ENCODE measurements around the gene PFKM.

The PFKM gene

DNA sequence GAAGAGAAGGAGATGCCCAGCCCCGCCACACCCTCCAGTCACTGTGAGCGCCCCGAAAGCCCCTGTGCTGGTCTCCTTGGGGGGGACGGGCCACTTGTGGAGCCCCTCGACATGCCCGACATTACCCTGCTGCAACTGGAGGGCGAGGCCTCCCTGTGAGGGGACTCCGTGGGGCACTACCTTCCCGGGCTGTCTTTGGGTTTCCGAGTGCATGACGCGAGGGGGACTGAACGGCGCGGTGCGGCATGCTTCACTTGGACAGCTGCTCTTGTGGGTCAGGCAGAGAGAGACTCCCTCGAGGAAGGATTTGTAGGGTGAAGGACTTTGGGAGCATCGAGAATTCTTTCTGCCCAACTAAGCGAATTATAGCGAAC lies 65.4 kb downstream of the PFKM start:
- no peak for ATAC-seq
- H3K27ac Mint-ChIP-seq: no peak overlapping the region
- H3K27me3 Mint-ChIP-seq: peaks cover 53% of the 10 kb centered on the region
- H3K9me3 Mint-ChIP-seq: no peaks in the 10 kb centered on the region
- DNase-seq: no peak
- peaks cover 32% of the 10 kb centered on the region for H3K4me1 Mint-ChIP-seq
- peak overlapping the region; percentile 91 for H3K4me3 Mint-ChIP-seq

DNA sequence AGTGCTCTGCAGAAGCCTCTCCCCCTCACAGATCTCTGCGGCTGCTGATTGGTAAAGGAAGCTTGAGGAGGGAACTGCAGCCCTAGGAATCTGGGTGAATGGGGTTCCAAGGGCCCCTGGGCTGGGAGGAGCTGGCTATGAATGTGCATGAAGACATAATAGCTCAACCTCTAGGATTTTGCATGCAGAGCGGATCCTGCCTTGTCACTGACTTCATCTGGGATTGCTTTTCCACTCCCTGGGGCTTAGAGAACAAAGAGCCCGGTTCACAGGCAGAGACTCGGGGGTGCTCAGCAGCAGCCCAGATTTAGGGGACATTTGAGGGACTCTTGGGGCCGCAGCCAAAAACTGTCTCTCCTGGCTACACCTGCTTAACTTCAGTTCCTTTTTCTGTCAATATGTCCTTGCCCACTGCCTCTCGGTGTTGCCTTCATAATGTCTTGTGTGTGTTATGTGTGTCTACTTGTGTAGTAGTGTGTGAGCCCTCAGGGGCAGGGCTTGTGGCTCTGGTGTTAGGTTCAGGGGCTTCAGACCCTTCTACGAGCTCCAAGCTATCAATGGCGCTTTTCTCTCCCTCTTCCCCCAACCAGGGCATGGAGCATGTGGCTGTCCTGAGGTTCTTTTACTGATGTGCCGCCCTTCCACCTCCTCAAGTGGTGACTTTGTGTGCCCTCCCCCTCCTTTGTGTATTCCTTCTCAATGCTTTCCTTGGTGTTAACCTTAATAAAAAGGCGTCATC lies 66.2 kb downstream of the PFKM start:
- no peaks in the 10 kb centered on the region for H3K9me3 Mint-ChIP-seq
- DNase-seq: no peak
- peaks cover 38% of the 10 kb centered on the region for H3K4me1 Mint-ChIP-seq
- H3K4me3 Mint-ChIP-seq: no peak overlapping the region
- no peak for ATAC-seq
- H3K27ac Mint-ChIP-seq: no peak overlapping the region
- peaks cover 60% of the 10 kb centered on the region for H3K27me3 Mint-ChIP-seq

DNA sequence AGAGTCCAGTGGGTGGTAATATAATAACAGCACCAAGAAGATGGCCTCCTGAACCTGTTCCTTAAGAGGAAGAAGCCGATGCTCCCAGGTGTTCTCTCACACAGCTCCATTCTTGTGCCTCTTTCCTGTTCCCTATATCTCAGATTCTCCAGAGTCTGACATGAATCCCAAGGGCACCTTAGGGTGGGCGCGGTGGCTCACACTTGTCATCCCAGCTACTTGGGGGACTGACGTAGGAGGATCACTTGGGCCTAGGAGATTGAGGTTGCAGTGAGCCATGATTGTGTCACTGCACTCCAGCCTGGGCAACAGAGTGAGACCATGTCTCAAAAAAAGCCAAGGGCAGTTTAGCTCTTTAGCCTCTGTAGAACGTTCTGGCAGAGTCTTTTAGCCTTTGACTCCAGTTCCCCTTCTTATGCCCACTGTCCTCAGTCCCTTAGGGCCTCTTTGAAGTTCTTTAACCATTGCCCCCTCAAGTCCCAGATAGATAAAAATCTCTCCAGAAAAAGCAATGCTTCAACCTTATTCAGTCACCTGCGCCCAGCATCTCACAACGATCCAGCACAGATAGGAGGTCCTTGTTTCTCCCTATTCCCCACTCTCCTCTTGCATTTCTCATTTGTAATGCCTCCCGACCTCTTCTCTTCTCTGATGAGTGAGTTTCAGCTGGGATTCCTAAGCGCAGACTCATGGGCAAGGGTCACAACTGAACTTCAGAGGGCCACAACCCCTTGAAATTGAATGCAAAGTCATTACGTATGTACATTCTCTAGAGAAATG lies 68.9 kb downstream of the PFKM start:
- H3K27me3 Mint-ChIP-seq: peaks cover 47% of the 10 kb centered on the region
- H3K27ac Mint-ChIP-seq: peak overlapping the region in 1 of 2 donors; percentile 92
- ATAC-seq (no peak), DNase-seq (no peak)
- H3K4me1 Mint-ChIP-seq: peaks cover 31% of the 10 kb centered on the region
- H3K4me3 Mint-ChIP-seq: no peak overlapping the region
- H3K9me3 Mint-ChIP-seq: no peaks in the 10 kb centered on the region

DNA sequence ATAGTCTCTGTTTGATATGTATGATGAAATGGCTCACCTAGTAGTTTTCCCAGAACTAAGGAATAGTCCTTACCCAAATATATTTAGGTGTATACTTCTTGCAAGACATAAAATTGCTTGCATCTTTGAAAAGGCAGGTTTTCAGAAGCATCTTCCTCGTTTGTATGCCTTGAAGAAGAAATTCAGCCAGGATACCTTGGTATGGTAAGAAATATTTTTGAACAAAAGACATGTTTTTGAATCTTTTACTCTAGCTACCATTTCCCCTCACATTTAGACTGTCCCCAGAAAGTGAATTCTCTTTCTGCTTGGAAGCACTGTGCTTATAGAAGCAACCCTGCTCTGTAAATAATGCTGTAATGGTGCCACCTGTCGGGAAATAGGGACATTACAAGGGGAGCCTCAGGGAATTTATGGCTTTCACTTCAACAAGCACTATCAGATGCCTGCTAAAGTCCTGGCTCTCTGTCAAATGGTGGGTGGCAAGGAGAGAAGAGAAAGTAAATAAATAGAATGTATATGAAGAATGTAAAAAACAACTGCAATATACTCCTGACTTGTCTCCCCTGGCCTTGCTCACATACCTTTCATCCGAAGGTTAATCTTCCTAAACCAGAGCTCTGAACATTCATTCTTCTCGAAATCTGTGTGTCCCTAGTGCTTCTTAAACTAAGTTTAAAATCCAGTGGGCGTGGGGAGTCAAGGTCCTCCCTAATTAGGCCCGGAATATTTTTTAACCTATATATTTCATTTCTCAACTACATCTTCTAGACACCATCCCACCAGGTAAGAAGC lies 70.4 kb downstream of the PFKM start:
- peaks cover 51% of the 10 kb centered on the region for H3K27me3 Mint-ChIP-seq
- no peaks in the 10 kb centered on the region for H3K9me3 Mint-ChIP-seq
- H3K27ac Mint-ChIP-seq: no peak overlapping the region
- ATAC-seq: peak; percentile 66
- H3K4me3 Mint-ChIP-seq: no peak overlapping the region
- DNase-seq: peak; percentile 64
- H3K4me1 Mint-ChIP-seq: peaks cover 29% of the 10 kb centered on the region

DNA sequence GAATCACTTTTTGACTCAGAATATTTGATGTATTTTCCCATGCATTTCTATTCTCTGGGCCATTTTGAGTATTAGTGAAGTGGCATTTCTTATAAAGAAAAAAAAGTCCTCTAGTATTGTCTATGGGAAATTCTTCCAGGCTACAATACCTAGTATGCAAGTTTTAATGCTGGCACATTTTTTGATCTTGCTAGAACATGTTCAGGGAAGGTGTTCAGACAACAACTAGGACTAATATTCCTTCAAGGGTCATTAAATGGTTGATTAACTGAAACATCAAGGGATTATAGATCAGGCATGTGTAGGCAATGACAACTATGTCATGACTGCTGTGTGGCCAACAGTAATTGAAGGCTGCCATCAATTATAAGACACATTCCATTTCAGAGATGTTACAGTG lies 71.9 kb downstream of the PFKM start:
- Mint-ChIP-seq H3K9me3 (no peaks in the 10 kb centered on the region), H3K4me3 (no peak overlapping the region), H3K27me3 (peaks cover 43% of the 10 kb centered on the region), H3K27ac (no peak overlapping the region), H3K4me1 (peaks cover 16% of the 10 kb centered on the region)
- no peak for DNase-seq
- no peak for ATAC-seq

DNA sequence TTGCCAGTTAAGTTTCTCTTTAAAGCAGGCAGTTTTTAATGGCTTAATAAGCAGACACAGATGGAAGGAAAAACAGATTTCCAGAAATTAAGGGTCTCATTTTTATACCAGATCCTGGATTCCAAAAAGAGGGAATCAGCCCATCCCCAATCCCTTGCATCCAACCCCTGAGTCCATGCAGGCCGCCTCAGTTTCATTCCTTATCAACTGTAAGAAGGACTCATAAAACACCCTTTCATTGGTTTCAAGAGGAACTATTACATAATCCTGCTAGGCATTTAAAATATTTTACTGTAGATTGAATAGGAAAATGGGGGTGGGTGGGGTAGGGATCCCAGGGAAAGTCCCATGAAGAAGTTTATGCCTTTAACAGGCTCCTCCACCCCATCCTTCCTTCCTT lies 73.7 kb downstream of the PFKM start:
- ATAC-seq (no peak), DNase-seq (no peak)
- Mint-ChIP-seq H3K9me3 (no peaks in the 10 kb centered on the region), H3K4me1 (peaks cover 11% of the 10 kb centered on the region), H3K27ac (peak overlapping the region in 1 of 2 donors; percentile 65), H3K27me3 (peaks cover 30% of the 10 kb centered on the region), H3K4me3 (no peak overlapping the region)

DNA sequence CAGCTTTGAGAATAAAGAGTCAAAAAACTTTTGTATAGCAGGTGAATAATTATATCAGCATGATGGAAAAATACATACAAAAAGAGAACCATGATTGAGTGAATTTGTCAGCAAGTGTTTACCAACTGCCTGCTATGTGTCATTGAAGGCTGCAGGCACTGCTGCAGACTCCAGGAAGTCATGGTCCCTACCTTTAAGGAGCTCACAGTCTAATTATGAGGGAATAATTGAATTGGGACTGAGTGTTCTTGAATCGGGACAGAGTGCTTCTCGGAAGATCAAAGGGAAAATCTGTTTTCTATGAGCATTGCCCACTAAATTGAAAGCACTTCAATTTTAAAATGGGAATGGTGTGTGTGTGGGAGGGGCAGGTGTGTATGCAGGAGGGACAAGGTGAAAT lies 74.5 kb downstream of the PFKM start:
- Mint-ChIP-seq H3K9me3 (no peaks in the 10 kb centered on the region), H3K27me3 (peaks cover 30% of the 10 kb centered on the region), H3K4me3 (no peak overlapping the region), H3K4me1 (peaks cover 11% of the 10 kb centered on the region), H3K27ac (no peak overlapping the region)
- DNase-seq (no peak), ATAC-seq (no peak)

DNA sequence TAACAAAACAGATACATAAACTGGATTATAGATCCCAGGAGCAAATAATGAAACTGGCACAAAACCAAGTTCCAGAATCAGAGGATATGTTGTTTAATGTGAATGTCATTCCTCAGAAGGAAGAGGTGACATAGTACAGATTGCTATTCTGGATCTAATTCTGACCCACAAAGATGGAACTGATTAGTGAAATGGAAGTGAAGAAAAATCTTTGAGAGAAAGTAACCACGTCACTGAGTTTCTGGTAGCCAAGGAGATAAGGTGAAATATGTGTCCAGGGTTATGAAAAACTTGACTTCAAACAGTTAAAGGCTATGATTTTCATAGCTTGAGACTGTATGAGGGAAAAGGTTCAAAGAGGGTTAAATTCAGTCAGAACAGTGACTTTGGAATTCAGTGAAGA lies 75.6 kb downstream of the PFKM start:
- DNase-seq: no peak
- Mint-ChIP-seq H3K27ac (no peak overlapping the region), H3K4me3 (no peak overlapping the region), H3K9me3 (no peaks in the 10 kb centered on the region), H3K27me3 (peaks cover 29% of the 10 kb centered on the region), H3K4me1 (peaks cover 16% of the 10 kb centered on the region)
- ATAC-seq: no peak

All from stimulated activated naive CD8-positive, alpha-beta T cell treated with anti-CD3 and anti-CD28 coated beads, Interleukin-15, amount 100 ng/mL, for 72 hours (primary cell).